WTC11 (cell line): ENCODE results near the gene HBM. TPM values are rescaled to one million over a fixed set of nuclear protein-coding genes. Genes with fewer than 3 reads are reported as not detected.

Experiments used
- ATAC-seq: fragments of 200-7000 bp; cut with Tn5 transposase; 2 replicates; pipeline ENCODE4 v1.10.0; 2021; ENCODE audit warnings: mild to moderate bottlenecking, moderate library complexity
- CTCF ChIA-PET: fragments of 300-600 bp; sonication (Branson Sonifier 250); formaldehyde crosslinking; loops from one replicate; lab custom pipeline; 2021; ENCODE audit warnings: antibody characterized with exemption; lab: Charles Lee
- POLR2A ChIA-PET: fragments of 350-600 bp; sonication (Branson Sonifier 250); formaldehyde crosslinking; loops from one replicate; lab custom pipeline; 2021; ENCODE audit warnings: antibody characterized with exemption; lab: Charles Lee
- DNase-seq: peaks from one replicate; pipeline ENCODE4 v3.0.0; 2021; ENCODE audit warnings: low spot score
- H3K27ac Mint-ChIP-seq: 2 replicates; pipeline ENCODE4 v1.8.0; 2021; ENCODE audit warnings: mixed read lengths
- H3K27me3 Mint-ChIP-seq: 2 replicates; pipeline ENCODE4 v1.8.0; 2021; ENCODE audit warnings: low read depth, mild to moderate bottlenecking, moderate library complexity, mixed read lengths
- H3K36me3 Mint-ChIP-seq: 2 replicates; pipeline ENCODE4 v1.8.0; 2021; ENCODE audit warnings: mixed read lengths
- H3K4me1 Mint-ChIP-seq: 2 replicates; pipeline ENCODE4 v1.8.0; 2022; ENCODE audit warnings: mixed read lengths
- H3K4me3 Mint-ChIP-seq: 2 replicates; pipeline ENCODE4 v1.8.0; 2021; ENCODE audit warnings: mild to moderate bottlenecking, moderate library complexity, mixed read lengths
- H3K9me3 Mint-ChIP-seq: 2 replicates; pipeline ENCODE4 v1.8.0; 2021; ENCODE audit warnings: mixed read lengths
- FOXP1 ChIP-seq: sonication (generic); formaldehyde crosslinking; IDR thresholded peaks from 2 replicates; pipeline ENCODE4 v1.8.0; 2022; ENCODE audit warnings: missing genetic modification reagents, mild to moderate bottlenecking, moderate library complexity, borderline replicate concordance
- HMGA2 ChIP-seq: fragments of 250-450 bp; sonication (Bioruptor Pico); IDR thresholded peaks from 2 replicates; pipeline ENCODE4 v1.4.0; 2021; ENCODE audit warnings: mild to moderate bottlenecking, moderate library complexity
- JAZF1 ChIP-seq: fragments of 250-450 bp; sonication (Bioruptor Pico); IDR thresholded peaks from 2 replicates; pipeline ENCODE4 v1.9.0; 2021; ENCODE audit warnings: moderate library complexity, mild to moderate bottlenecking, inconsistent platforms
- JUN ChIP-seq: sonication (generic); formaldehyde crosslinking; IDR thresholded peaks from 2 replicates; pipeline ENCODE4 v1.8.0; 2023; ENCODE audit warnings: mild to moderate bottlenecking, missing genetic modification reagents
- KAT7 ChIP-seq: sonication (generic); formaldehyde crosslinking; IDR thresholded peaks from 2 replicates; pipeline ENCODE4 v1.8.1; 2023; ENCODE audit warnings: missing genetic modification reagents, mild to moderate bottlenecking, borderline replicate concordance
- NR3C1 ChIP-seq: sonication (generic); formaldehyde crosslinking; conservative IDR thresholded peaks from 2 replicates; pipeline ENCODE4 v1.8.1; 2023; ENCODE audit warnings: low read depth, mild to moderate bottlenecking, missing genetic modification reagents
- PRRX2 ChIP-seq: fragments of 250-450 bp; sonication (Bioruptor Pico); IDR thresholded peaks from 2 replicates; pipeline ENCODE4 v1.8.0; 2021; ENCODE audit warnings: mild to moderate bottlenecking
- RELA ChIP-seq: sonication (generic); formaldehyde crosslinking; IDR thresholded peaks from 2 replicates; pipeline ENCODE4 v1.8.1; 2022; ENCODE audit warnings: missing genetic modification reagents, mild to moderate bottlenecking, borderline replicate concordance
- TEAD4 ChIP-seq: sonication (generic); formaldehyde crosslinking; IDR thresholded peaks from 2 replicates; pipeline ENCODE4 v1.8.0; 2022; ENCODE audit warnings: mild to moderate bottlenecking, missing genetic modification reagents
- TP53 ChIP-seq: sonication (generic); formaldehyde crosslinking; IDR thresholded peaks from 2 replicates; pipeline ENCODE4 v1.8.1; 2023; ENCODE audit warnings: mild to moderate bottlenecking, missing genetic modification reagents
- ZNF219 ChIP-seq: sonication (generic); formaldehyde crosslinking; IDR thresholded peaks from 2 replicates; pipeline ENCODE4 v1.8.0; 2023; ENCODE audit warnings: missing genetic modification reagents, mild to moderate bottlenecking, borderline replicate concordance
- ZNF396 ChIP-seq: fragments of 250-450 bp; sonication (Bioruptor Pico); IDR thresholded peaks from 2 replicates; pipeline ENCODE4 v1.8.0; 2021; ENCODE audit warnings: mild to moderate bottlenecking, moderate library complexity, borderline replicate concordance
- ZNF416 ChIP-seq: fragments of 250-450 bp; sonication (Bioruptor Pico); IDR thresholded peaks from 2 replicates; pipeline ENCODE4 v1.9.0; 2021; ENCODE audit warnings: mild to moderate bottlenecking, inconsistent platforms
- ZNF423 ChIP-seq: fragments of 250-450 bp; sonication (Bioruptor Pico); IDR thresholded peaks from 2 replicates; pipeline ENCODE4 v2.1.2; 2022; ENCODE audit warnings: mild to moderate bottlenecking, moderate library complexity
- total RNA-seq: library from RNA; stranded (reverse); gene quantifications from 3 replicates; pipeline ENCODE4 v1.2.3, GENCODE V29; 2021
- TF ChIP-seq, protein P1 (sequence below): sonication (generic); formaldehyde crosslinking; IDR thresholded peaks from 2 replicates; pipeline ENCODE4 v1.8.0; 2022; ENCODE audit warnings: missing genetic modification reagents
- TF ChIP-seq, protein P2 (sequence below): fragments of 250-450 bp; sonication (Bioruptor Pico); IDR thresholded peaks from 2 replicates; pipeline ENCODE4 v1.9.0; 2021; ENCODE audit warnings: mild to moderate bottlenecking, borderline replicate concordance
- TF ChIP-seq, protein P3 (sequence below): fragments of 250-450 bp; sonication (Bioruptor Pico); IDR thresholded peaks from 2 replicates; pipeline ENCODE4 v1.9.0; 2021; ENCODE audit warnings: mild to moderate bottlenecking
- TF ChIP-seq, protein P4 (sequence below): sonication (generic); formaldehyde crosslinking; IDR thresholded peaks from 2 replicates; pipeline ENCODE4 v1.8.1; 2022; ENCODE audit warnings: low read depth, mild to moderate bottlenecking, moderate library complexity, missing genetic modification reagents, borderline replicate concordance
- TF ChIP-seq, protein P5 (sequence below): sonication (generic); formaldehyde crosslinking; IDR thresholded peaks from 2 replicates; pipeline ENCODE4 v1.8.1; 2023; ENCODE audit warnings: mild to moderate bottlenecking, moderate library complexity, missing genetic modification reagents
- TF ChIP-seq, protein P6 (sequence below): fragments of 250-450 bp; sonication (Bioruptor Pico); IDR thresholded peaks from 2 replicates; pipeline ENCODE4 v1.9.0; 2021; ENCODE audit warnings: moderate library complexity, mild to moderate bottlenecking, inconsistent platforms, borderline replicate concordance
- TF ChIP-seq, protein P7 (sequence below): sonication (generic); formaldehyde crosslinking; IDR thresholded peaks from 2 replicates; pipeline ENCODE4 v1.8.0; 2023; ENCODE audit warnings: missing genetic modification reagents
- TF ChIP-seq, protein P8 (sequence below): sonication (generic); formaldehyde crosslinking; IDR thresholded peaks from 2 replicates; pipeline ENCODE4 v1.8.1; 2022; ENCODE audit warnings: mild to moderate bottlenecking, moderate library complexity, missing genetic modification reagents

HBM gene
- total RNA-seq, 1 experiment from 2014 or later, result not detected

DNA sequence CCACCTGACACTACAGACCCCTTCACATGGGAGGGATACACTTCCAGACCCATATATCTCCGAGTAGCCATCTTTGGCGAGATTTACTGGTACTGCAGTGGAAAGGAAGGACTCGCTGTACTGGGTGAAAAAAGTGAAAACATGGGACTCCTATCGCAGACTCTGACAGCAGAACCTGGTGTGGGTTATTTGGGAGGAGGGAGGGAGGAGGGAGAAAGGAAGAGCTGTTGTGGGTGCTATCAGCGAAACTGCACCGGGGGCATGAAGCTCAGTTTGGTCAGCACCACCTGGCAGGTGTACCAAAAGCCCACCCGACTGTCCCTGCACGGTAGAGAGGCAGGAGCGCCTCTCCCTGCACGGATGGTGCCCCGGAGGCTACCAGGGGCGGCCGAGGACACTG is 19.4 kb downstream of the HBM start:
- TF ChIP-seq JAZF1 (CRISPR knock-in tag) (no peak), ZNF219 (CRISPR knock-in tag) (no peak), PRRX2 (CRISPR knock-in tag) (no peak), NR3C1 (CRISPR knock-in tag) (no peak), TEAD4 (CRISPR knock-in tag) (no peak)
- TF ChIP-seq, protein P1, sequence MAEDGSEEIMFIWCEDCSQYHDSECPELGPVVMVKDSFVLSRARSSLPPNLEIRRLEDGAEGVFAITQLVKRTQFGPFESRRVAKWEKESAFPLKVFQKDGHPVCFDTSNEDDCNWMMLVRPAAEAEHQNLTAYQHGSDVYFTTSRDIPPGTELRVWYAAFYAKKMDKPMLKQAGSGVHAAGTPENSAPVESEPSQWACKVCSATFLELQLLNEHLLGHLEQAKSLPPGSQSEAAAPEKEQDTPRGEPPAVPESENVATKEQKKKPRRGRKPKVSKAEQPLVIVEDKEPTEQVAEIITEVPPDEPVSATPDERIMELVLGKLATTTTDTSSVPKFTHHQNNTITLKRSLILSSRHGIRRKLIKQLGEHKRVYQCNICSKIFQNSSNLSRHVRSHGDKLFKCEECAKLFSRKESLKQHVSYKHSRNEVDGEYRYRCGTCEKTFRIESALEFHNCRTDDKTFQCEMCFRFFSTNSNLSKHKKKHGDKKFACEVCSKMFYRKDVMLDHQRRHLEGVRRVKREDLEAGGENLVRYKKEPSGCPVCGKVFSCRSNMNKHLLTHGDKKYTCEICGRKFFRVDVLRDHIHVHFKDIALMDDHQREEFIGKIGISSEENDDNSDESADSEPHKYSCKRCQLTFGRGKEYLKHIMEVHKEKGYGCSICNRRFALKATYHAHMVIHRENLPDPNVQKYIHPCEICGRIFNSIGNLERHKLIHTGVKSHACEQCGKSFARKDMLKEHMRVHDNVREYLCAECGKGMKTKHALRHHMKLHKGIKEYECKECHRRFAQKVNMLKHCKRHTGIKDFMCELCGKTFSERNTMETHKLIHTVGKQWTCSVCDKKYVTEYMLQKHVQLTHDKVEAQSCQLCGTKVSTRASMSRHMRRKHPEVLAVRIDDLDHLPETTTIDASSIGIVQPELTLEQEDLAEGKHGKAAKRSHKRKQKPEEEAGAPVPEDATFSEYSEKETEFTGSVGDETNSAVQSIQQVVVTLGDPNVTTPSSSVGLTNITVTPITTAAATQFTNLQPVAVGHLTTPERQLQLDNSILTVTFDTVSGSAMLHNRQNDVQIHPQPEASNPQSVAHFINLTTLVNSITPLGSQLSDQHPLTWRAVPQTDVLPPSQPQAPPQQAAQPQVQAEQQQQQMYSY (CRISPR knock-in tag), result no peak
- TF ChIP-seq, protein P2, sequence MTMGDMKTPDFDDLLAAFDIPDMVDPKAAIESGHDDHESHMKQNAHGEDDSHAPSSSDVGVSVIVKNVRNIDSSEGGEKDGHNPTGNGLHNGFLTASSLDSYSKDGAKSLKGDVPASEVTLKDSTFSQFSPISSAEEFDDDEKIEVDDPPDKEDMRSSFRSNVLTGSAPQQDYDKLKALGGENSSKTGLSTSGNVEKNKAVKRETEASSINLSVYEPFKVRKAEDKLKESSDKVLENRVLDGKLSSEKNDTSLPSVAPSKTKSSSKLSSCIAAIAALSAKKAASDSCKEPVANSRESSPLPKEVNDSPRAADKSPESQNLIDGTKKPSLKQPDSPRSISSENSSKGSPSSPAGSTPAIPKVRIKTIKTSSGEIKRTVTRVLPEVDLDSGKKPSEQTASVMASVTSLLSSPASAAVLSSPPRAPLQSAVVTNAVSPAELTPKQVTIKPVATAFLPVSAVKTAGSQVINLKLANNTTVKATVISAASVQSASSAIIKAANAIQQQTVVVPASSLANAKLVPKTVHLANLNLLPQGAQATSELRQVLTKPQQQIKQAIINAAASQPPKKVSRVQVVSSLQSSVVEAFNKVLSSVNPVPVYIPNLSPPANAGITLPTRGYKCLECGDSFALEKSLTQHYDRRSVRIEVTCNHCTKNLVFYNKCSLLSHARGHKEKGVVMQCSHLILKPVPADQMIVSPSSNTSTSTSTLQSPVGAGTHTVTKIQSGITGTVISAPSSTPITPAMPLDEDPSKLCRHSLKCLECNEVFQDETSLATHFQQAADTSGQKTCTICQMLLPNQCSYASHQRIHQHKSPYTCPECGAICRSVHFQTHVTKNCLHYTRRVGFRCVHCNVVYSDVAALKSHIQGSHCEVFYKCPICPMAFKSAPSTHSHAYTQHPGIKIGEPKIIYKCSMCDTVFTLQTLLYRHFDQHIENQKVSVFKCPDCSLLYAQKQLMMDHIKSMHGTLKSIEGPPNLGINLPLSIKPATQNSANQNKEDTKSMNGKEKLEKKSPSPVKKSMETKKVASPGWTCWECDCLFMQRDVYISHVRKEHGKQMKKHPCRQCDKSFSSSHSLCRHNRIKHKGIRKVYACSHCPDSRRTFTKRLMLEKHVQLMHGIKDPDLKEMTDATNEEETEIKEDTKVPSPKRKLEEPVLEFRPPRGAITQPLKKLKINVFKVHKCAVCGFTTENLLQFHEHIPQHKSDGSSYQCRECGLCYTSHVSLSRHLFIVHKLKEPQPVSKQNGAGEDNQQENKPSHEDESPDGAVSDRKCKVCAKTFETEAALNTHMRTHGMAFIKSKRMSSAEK (CRISPR knock-in tag), result no peak
- TF ChIP-seq, all 79 proteins: peak for 0
- ATAC-seq, result no peak
- Mint-ChIP-seq H3K4me3 (no peak overlapping the region), H3K4me1 (no peaks in the 10 kb centered on the region), H3K27me3 (peaks cover 6% of the 10 kb centered on the region), H3K27ac (no peak overlapping the region), H3K9me3 (no peaks in the 10 kb centered on the region), H3K36me3 (peaks cover 27% of the 10 kb centered on the region)
- no peak for DNase-seq
- ChIA-PET CTCF (interaction anchor here (1.9 kb wide), 1 partner anchor 67 kb away, joined by 6 read pairs; no protein-coding TSS in a partner anchor), POLR2A (no interaction called here)

DNA sequence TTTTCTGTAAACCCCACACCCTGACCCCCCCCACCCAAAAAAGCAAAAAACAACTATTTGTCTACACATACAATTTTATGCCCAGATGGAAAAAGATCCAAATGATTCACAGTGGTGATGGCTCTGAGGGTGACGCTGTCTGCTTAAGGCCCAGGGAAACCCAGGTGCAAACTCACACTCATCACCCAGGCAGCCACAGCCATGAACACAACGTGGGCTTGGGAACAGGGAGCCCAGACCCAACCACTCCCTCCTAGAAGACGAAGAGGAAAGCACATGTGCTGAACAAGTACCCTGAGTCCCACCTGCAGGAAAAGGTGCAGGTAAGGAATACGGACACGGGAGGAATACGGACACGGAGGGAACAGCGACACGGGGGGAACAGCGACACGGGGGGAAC is 19.9 kb downstream of the HBM start:
- ATAC-seq (no peak), DNase-seq (no peak)
- no peak overlapping the region for H3K4me3 Mint-ChIP-seq
- no peaks in the 10 kb centered on the region for H3K9me3 Mint-ChIP-seq
- CTCF ChIA-PET, result interaction anchor here (1.9 kb wide), 1 partner anchor 68 kb away, joined by 6 read pairs; no protein-coding TSS in a partner anchor
- peaks cover 4% of the 10 kb centered on the region for H3K27me3 Mint-ChIP-seq
- POLR2A ChIA-PET, result no interaction called here
- peaks cover 32% of the 10 kb centered on the region for H3K36me3 Mint-ChIP-seq
- H3K27ac Mint-ChIP-seq, result peak overlapping the region; percentile 49; the same call in 1 of the 2 replicates
- H3K4me1 Mint-ChIP-seq, result no peaks in the 10 kb centered on the region
- TF ChIP-seq ZNF416 (CRISPR knock-in tag) (no peak), ZNF396 (CRISPR knock-in tag) (no peak), TEAD4 (CRISPR knock-in tag) (no peak), JUN (CRISPR knock-in tag) (no peak), FOXP1 (CRISPR knock-in tag) (no peak), RELA (CRISPR knock-in tag) (no peak), KAT7 (no peak), TP53 (CRISPR knock-in tag) (no peak), HMGA2 (CRISPR knock-in tag) (no peak), ZNF423 (CRISPR knock-in tag) (no peak)
- TF ChIP-seq, protein P3, sequence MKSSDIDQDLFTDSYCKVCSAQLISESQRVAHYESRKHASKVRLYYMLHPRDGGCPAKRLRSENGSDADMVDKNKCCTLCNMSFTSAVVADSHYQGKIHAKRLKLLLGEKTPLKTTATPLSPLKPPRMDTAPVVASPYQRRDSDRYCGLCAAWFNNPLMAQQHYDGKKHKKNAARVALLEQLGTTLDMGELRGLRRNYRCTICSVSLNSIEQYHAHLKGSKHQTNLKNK, result no peak
- TF ChIP-seq, protein P4, sequence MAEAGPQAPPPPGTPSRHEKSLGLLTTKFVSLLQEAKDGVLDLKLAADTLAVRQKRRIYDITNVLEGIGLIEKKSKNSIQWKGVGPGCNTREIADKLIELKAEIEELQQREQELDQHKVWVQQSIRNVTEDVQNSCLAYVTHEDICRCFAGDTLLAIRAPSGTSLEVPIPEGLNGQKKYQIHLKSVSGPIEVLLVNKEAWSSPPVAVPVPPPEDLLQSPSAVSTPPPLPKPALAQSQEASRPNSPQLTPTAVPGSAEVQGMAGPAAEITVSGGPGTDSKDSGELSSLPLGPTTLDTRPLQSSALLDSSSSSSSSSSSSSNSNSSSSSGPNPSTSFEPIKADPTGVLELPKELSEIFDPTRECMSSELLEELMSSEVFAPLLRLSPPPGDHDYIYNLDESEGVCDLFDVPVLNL (CRISPR knock-in tag), result no peak
- TF ChIP-seq, protein P5, sequence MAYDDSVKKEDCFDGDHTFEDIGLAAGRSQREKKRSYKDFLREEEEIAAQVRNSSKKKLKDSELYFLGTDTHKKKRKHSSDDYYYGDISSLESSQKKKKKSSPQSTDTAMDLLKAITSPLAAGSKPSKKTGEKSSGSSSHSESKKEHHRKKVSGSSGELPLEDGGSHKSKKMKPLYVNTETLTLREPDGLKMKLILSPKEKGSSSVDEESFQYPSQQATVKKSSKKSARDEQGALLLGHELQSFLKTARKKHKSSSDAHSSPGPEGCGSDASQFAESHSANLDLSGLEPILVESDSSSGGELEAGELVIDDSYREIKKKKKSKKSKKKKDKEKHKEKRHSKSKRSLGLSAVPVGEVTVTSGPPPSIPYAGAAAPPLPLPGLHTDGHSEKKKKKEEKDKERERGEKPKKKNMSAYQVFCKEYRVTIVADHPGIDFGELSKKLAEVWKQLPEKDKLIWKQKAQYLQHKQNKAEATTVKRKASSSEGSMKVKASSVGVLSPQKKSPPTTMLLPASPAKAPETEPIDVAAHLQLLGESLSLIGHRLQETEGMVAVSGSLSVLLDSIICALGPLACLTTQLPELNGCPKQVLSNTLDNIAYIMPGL (CRISPR knock-in tag), result no peak
- TF ChIP-seq, protein P6, sequence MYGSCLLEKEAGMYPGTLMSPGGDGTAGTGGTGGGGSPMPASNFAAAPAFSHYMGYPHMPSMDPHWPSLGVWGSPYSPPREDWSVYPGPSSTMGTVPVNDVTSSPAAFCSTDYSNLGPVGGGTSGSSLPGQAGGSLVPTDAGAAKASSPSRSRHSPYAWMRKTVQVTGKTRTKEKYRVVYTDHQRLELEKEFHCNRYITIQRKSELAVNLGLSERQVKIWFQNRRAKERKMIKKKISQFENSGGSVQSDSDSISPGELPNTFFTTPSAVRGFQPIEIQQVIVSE, result no peak
- TF ChIP-seq, protein P7, sequence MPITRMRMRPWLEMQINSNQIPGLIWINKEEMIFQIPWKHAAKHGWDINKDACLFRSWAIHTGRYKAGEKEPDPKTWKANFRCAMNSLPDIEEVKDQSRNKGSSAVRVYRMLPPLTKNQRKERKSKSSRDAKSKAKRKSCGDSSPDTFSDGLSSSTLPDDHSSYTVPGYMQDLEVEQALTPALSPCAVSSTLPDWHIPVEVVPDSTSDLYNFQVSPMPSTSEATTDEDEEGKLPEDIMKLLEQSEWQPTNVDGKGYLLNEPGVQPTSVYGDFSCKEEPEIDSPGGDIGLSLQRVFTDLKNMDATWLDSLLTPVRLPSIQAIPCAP (CRISPR knock-in tag), result no peak
- TF ChIP-seq, protein P8, sequence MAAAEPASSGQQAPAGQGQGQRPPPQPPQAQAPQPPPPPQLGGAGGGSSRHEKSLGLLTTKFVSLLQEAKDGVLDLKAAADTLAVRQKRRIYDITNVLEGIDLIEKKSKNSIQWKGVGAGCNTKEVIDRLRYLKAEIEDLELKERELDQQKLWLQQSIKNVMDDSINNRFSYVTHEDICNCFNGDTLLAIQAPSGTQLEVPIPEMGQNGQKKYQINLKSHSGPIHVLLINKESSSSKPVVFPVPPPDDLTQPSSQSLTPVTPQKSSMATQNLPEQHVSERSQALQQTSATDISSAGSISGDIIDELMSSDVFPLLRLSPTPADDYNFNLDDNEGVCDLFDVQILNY (CRISPR knock-in tag), result no peak
